WTC11 (cell line): ENCODE results near the gene WDR7. TPM values are rescaled to one million over a fixed set of nuclear protein-coding genes. Genes with fewer than 3 reads are reported as not detected.

Experiments
- ATAC-seq: fragments of 200-7000 bp; cut with Tn5 transposase; 2 replicates; pipeline ENCODE4 v1.10.0; 2021; ENCODE audit warnings: mild to moderate bottlenecking, moderate library complexity
- CTCF ChIA-PET: fragments of 300-600 bp; sonication (Branson Sonifier 250); formaldehyde crosslinking; loops from one replicate; lab custom pipeline; 2021; ENCODE audit warnings: antibody characterized with exemption; lab: Charles Lee
- POLR2A ChIA-PET: fragments of 350-600 bp; sonication (Branson Sonifier 250); formaldehyde crosslinking; loops from one replicate; lab custom pipeline; 2021; ENCODE audit warnings: antibody characterized with exemption; lab: Charles Lee
- DNase-seq: peaks from one replicate; pipeline ENCODE4 v3.0.0; 2021; ENCODE audit warnings: low spot score
- H3K27ac Mint-ChIP-seq: 2 replicates; pipeline ENCODE4 v1.8.0; 2021; ENCODE audit warnings: mixed read lengths
- H3K27me3 Mint-ChIP-seq: 2 replicates; pipeline ENCODE4 v1.8.0; 2021; ENCODE audit warnings: low read depth, mild to moderate bottlenecking, moderate library complexity, mixed read lengths
- H3K36me3 Mint-ChIP-seq: 2 replicates; pipeline ENCODE4 v1.8.0; 2021; ENCODE audit warnings: mixed read lengths
- H3K4me1 Mint-ChIP-seq: 2 replicates; pipeline ENCODE4 v1.8.0; 2022; ENCODE audit warnings: mixed read lengths
- H3K4me3 Mint-ChIP-seq: 2 replicates; pipeline ENCODE4 v1.8.0; 2021; ENCODE audit warnings: mild to moderate bottlenecking, moderate library complexity, mixed read lengths
- H3K9me3 Mint-ChIP-seq: 2 replicates; pipeline ENCODE4 v1.8.0; 2021; ENCODE audit warnings: mixed read lengths
- AR ChIP-seq: fragments of 250-450 bp; sonication (Bioruptor Pico); IDR thresholded peaks from 2 replicates; pipeline ENCODE4 v1.9.0; 2021; ENCODE audit warnings: mild to moderate bottlenecking
- ARID4B ChIP-seq: sonication (generic); formaldehyde crosslinking; IDR thresholded peaks from 2 replicates; pipeline ENCODE4 v1.8.0; 2023; ENCODE audit warnings: missing genetic modification reagents, mild to moderate bottlenecking, borderline replicate concordance
- CDX4 ChIP-seq: fragments of 250-450 bp; sonication (Bioruptor Pico); IDR thresholded peaks from 2 replicates; pipeline ENCODE4 v1.9.0; 2021; ENCODE audit warnings: moderate library complexity, mild to moderate bottlenecking, inconsistent platforms, borderline replicate concordance
- ESRRA ChIP-seq: sonication (generic); formaldehyde crosslinking; IDR thresholded peaks from 2 replicates; pipeline ENCODE4 v1.8.1; 2022; ENCODE audit warnings: mild to moderate bottlenecking, missing genetic modification reagents, borderline replicate concordance
- ETV6 ChIP-seq: sonication (generic); formaldehyde crosslinking; IDR thresholded peaks from 2 replicates; pipeline ENCODE4 v1.8.1; 2022; ENCODE audit warnings: mild to moderate bottlenecking, missing genetic modification reagents
- GABPB1 ChIP-seq: sonication (generic); formaldehyde crosslinking; IDR thresholded peaks from 2 replicates; pipeline ENCODE4 v1.8.1; 2023; ENCODE audit warnings: mild to moderate bottlenecking, missing genetic modification reagents
- GTF2I ChIP-seq: fragments of 250-450 bp; sonication (Bioruptor Pico); conservative IDR thresholded peaks from 2 replicates; pipeline ENCODE4 v1.4.0; 2021; ENCODE audit warnings: mild to moderate bottlenecking
- IRF2 ChIP-seq: sonication (generic); formaldehyde crosslinking; IDR thresholded peaks from 2 replicates; pipeline ENCODE4 v1.8.0; 2022; ENCODE audit warnings: low read depth, missing genetic modification reagents, borderline replicate concordance
- KAT7 ChIP-seq: sonication (generic); formaldehyde crosslinking; IDR thresholded peaks from 2 replicates; pipeline ENCODE4 v1.8.1; 2023; ENCODE audit warnings: missing genetic modification reagents, mild to moderate bottlenecking, borderline replicate concordance
- MAX ChIP-seq: sonication (generic); formaldehyde crosslinking; IDR thresholded peaks from 2 replicates; pipeline ENCODE4 v1.8.0; 2022; ENCODE audit warnings: mild to moderate bottlenecking, missing genetic modification reagents
- MXD4 ChIP-seq: fragments of 250-450 bp; sonication (Bioruptor Pico); IDR thresholded peaks from 2 replicates; pipeline ENCODE4 v1.8.0; 2021; ENCODE audit warnings: mild to moderate bottlenecking, moderate library complexity, borderline replicate concordance
- NFATC4 ChIP-seq: fragments of 250-450 bp; sonication (Bioruptor Pico); IDR thresholded peaks from 2 replicates; pipeline ENCODE4 v1.9.0; 2021; ENCODE audit warnings: mild to moderate bottlenecking
- OVOL2 ChIP-seq: fragments of 250-450 bp; sonication (Bioruptor Pico); IDR thresholded peaks from 2 replicates; pipeline ENCODE4 v1.9.0; 2021; ENCODE audit warnings: mild to moderate bottlenecking, borderline replicate concordance
- RELA ChIP-seq: sonication (generic); formaldehyde crosslinking; IDR thresholded peaks from 2 replicates; pipeline ENCODE4 v1.8.1; 2022; ENCODE audit warnings: missing genetic modification reagents, mild to moderate bottlenecking, borderline replicate concordance
- RORB ChIP-seq: fragments of 250-450 bp; sonication (Bioruptor Pico); IDR thresholded peaks from 2 replicates; pipeline ENCODE4 v1.9.0; 2021; ENCODE audit warnings: mild to moderate bottlenecking
- TEAD1 ChIP-seq: sonication (generic); formaldehyde crosslinking; IDR thresholded peaks from 2 replicates; pipeline ENCODE4 v1.8.0; 2022; ENCODE audit warnings: mild to moderate bottlenecking, missing genetic modification reagents
- ZBTB43 ChIP-seq: sonication (generic); formaldehyde crosslinking; IDR thresholded peaks from 2 replicates; pipeline ENCODE4 v1.8.1; 2023; ENCODE audit warnings: mild to moderate bottlenecking, missing genetic modification reagents
- ZNF121 ChIP-seq: sonication (generic); formaldehyde crosslinking; IDR thresholded peaks from 2 replicates; pipeline ENCODE4 v1.8.0; 2023; ENCODE audit warnings: missing genetic modification reagents
- ZNF138 ChIP-seq: sonication (generic); formaldehyde crosslinking; conservative IDR thresholded peaks from 2 replicates; pipeline ENCODE4 v1.8.1; 2022; ENCODE audit warnings: mild to moderate bottlenecking, moderate library complexity, missing genetic modification reagents
- ZNF263 ChIP-seq: sonication (generic); formaldehyde crosslinking; IDR thresholded peaks from 2 replicates; pipeline ENCODE4 v1.8.1; 2022; ENCODE audit warnings: low read depth, mild to moderate bottlenecking, moderate library complexity, missing genetic modification reagents
- total RNA-seq: library from RNA; stranded (reverse); gene quantifications from 3 replicates; pipeline ENCODE4 v1.2.3, GENCODE V29; 2021
- TF ChIP-seq, protein P1 (sequence below): sonication (generic); formaldehyde crosslinking; IDR thresholded peaks from 2 replicates; pipeline ENCODE4 v1.8.1; 2022; ENCODE audit warnings: mild to moderate bottlenecking, moderate library complexity, missing genetic modification reagents
- TF ChIP-seq, protein P2 (sequence below): sonication (generic); formaldehyde crosslinking; conservative IDR thresholded peaks from 2 replicates; pipeline ENCODE4 v1.8.1; 2022; ENCODE audit warnings: mild to moderate bottlenecking, missing genetic modification reagents
- TF ChIP-seq, protein P3 (sequence below): sonication (generic); formaldehyde crosslinking; IDR thresholded peaks from 2 replicates; pipeline ENCODE4 v1.8.0; 2022; ENCODE audit warnings: mild to moderate bottlenecking, missing genetic modification reagents

WDR7 gene
- total RNA-seq, 1 experiment from 2014 or later = 12.2 TPM

- TF ChIP-seq GTF2I (CRISPR knock-in tag) (no peak), ARID4B (CRISPR knock-in tag) (no peak), MXD4 (CRISPR knock-in tag) (no peak), ZNF138 (no peak), AR (CRISPR knock-in tag) (no peak), ZNF121 (CRISPR knock-in tag) (no peak)
- TF ChIP-seq, protein P1, sequence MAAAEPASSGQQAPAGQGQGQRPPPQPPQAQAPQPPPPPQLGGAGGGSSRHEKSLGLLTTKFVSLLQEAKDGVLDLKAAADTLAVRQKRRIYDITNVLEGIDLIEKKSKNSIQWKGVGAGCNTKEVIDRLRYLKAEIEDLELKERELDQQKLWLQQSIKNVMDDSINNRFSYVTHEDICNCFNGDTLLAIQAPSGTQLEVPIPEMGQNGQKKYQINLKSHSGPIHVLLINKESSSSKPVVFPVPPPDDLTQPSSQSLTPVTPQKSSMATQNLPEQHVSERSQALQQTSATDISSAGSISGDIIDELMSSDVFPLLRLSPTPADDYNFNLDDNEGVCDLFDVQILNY (CRISPR knock-in tag) = no peak
Measured at GRCh38 chr18:57009844-57010243, 358.7 kb downstream of the WDR7 start (continued).

- POLR2A ChIA-PET = no interaction called here
- no peak for TF ChIP-seq OVOL2 (CRISPR knock-in tag)
- no peak for TF ChIP-seq KAT7
- TF ChIP-seq ZBTB43 (CRISPR knock-in tag) = no peak
- no peak for TF ChIP-seq NFATC4 (CRISPR knock-in tag)
- TF ChIP-seq, protein P2, sequence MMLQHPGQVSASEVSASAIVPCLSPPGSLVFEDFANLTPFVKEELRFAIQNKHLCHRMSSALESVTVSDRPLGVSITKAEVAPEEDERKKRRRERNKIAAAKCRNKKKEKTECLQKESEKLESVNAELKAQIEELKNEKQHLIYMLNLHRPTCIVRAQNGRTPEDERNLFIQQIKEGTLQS (CRISPR knock-in tag) = no peak
- no peak for TF ChIP-seq RELA (CRISPR knock-in tag)
- no peak for TF ChIP-seq ZNF138
- TF ChIP-seq CDX4 (CRISPR knock-in tag) = no peak
- no peak for TF ChIP-seq ESRRA (CRISPR knock-in tag)
- TF ChIP-seq, protein P3, sequence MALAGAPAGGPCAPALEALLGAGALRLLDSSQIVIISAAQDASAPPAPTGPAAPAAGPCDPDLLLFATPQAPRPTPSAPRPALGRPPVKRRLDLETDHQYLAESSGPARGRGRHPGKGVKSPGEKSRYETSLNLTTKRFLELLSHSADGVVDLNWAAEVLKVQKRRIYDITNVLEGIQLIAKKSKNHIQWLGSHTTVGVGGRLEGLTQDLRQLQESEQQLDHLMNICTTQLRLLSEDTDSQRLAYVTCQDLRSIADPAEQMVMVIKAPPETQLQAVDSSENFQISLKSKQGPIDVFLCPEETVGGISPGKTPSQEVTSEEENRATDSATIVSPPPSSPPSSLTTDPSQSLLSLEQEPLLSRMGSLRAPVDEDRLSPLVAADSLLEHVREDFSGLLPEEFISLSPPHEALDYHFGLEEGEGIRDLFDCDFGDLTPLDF (CRISPR knock-in tag) = no peak
- TF ChIP-seq RORB = no peak
- no peak for TF ChIP-seq ZNF263 (CRISPR knock-in tag)
- no peak for TF ChIP-seq IRF2 (CRISPR knock-in tag)
- no peak for TF ChIP-seq TEAD1
- no peak for TF ChIP-seq ETV6 (CRISPR knock-in tag)
- TF ChIP-seq MAX = no peak
- no peak for TF ChIP-seq GABPB1 (CRISPR knock-in tag)
Measured at GRCh38 chr18:57014772-57015413, 363.7 kb downstream of the WDR7 start.

More at GRCh38 chr18:57014772-57015413, 363.7 kb downstream of the WDR7 start:
- CTCF ChIA-PET = interaction anchor here (0.8 kb wide), 1 partner anchor 420 kb away, joined by 5 read pairs; the partner anchor contains the start of gene ONECUT2
- H3K27ac Mint-ChIP-seq = no peak overlapping the region
- H3K27me3 Mint-ChIP-seq = no peaks in the 10 kb centered on the region
- ATAC-seq (no peak), DNase-seq (no peak)
- no peaks in the 10 kb centered on the region for H3K36me3 Mint-ChIP-seq
- no peaks in the 10 kb centered on the region for H3K9me3 Mint-ChIP-seq
- H3K4me1 Mint-ChIP-seq = peaks cover 26% of the 10 kb centered on the region
- H3K4me3 Mint-ChIP-seq = no peak overlapping the region
